ENCODE results near the gene NBEAL2. TPM values are rescaled to one million over a fixed set of nuclear protein-coding genes. Genes with fewer than 3 reads are reported as not detected.

Gene NBEAL2
- total RNA-seq (2021): 15.7 and 17.8 TPM in 2 replicates
- Bru-seq, nascent RNA: percentile 36 among the genes with signal in this experiment
- BruChase-seq, experiment 1, labeled RNA remaining after a 2-hour chase: percentile 45 among the genes with signal in this experiment
- percentile 53 among the genes with signal in this experiment for BruChase-seq, experiment 2, labeled RNA remaining after a 6-hour chase
- long read RNA-seq, partial matches to known transcripts: 9 of 12 reads
- long read RNA-seq, other reads (novel, unspliced or antisense): 3 of 12 reads

GRCh38 chr3:46978985-46979944 lies at the start of gene NBEAL2:
TSS of gene NBEAL2 (plus strand) at chr3:46979666. CDS start at chr3:46979862, 196 bp downstream.
- H3K27me3 ChIP-seq (replicated peaks; ENCODE audit: insufficient read depth, low read depth, low read length, poor library complexity): no peaks in the 10 kb centered on the region

GRCh38 chr3:46930166-46930944 lies 49.1 kb upstream of the NBEAL2 start:
- Histone ChIP-seq H3K9me3 (ENCODE audit: low read depth, low read length, poor library complexity, severe bottlenecking) (no peaks in the 10 kb centered on the region), H3K27ac (ENCODE audit: low read depth, low read length, poor library complexity, severe bottlenecking) (no peak overlapping the region), H3K36me3 (ENCODE audit: insufficient read depth, low read length, poor library complexity, severe bottlenecking) (peaks cover 3% of the 10 kb centered on the region), H3K27me3 (replicated peaks; ENCODE audit: insufficient read depth, low read depth, low read length, poor library complexity) (no peaks in the 10 kb centered on the region), H3K4me3 (ENCODE audit: low read depth, low read length, poor library complexity, severe bottlenecking) (no peak overlapping the region), H3K4me1 (ENCODE audit: insufficient read depth, low read length, poor library complexity, severe bottlenecking) (peaks cover 5% of the 10 kb centered on the region)
- no TSS peak for BruUV-seq (replicated peaks)
- intact Hi-C loops (cut with micrococcal nuclease; ENCODE audit: unreplicated experiment): no loop called here
- DNase-seq (ENCODE audit: low spot score): no peak
- CTCF ChIA-PET: no interaction called here
- TF ChIP-seq EZH2 (IDR thresholded peaks at IDR 0.05; ENCODE audit: borderline replicate concordance, low read depth, low read length, poor library complexity, severe bottlenecking) (no peak), CTCF (conservative IDR thresholded peaks at IDR 0.05; ENCODE audit: low read depth, low read length) (no peak)
- POLR2A ChIA-PET (ENCODE audit: low non-redundant PET): no interaction called here

More at GRCh38 chr3:46978985-46979944, at the start of gene NBEAL2:
- POLR2A ChIA-PET (ENCODE audit: low non-redundant PET): no interaction called here
- no TSS peak for BruUV-seq (replicated peaks)
- intact Hi-C loops (cut with micrococcal nuclease; ENCODE audit: unreplicated experiment): no loop called here
- Histone ChIP-seq H3K4me1 (ENCODE audit: insufficient read depth, low read length, poor library complexity, severe bottlenecking) (no peaks in the 10 kb centered on the region), H3K27ac (ENCODE audit: low read depth, low read length, poor library complexity, severe bottlenecking) (peak within 1 kb of the TSS; percentile 72), H3K9me3 (ENCODE audit: low read depth, low read length, poor library complexity, severe bottlenecking) (no peaks in the 10 kb centered on the region), H3K4me3 (ENCODE audit: low read depth, low read length, poor library complexity, severe bottlenecking) (peak within 1 kb of the TSS; percentile 53), H3K36me3 (ENCODE audit: insufficient read depth, low read length, poor library complexity, severe bottlenecking) (no peaks in the 10 kb centered on the region)
- CTCF ChIA-PET: interaction anchor here (0.6 kb wide), 1 partner anchor 28 kb away, joined by 6 read pairs; no protein-coding TSS in a partner anchor
- TF ChIP-seq EZH2 (IDR thresholded peaks at IDR 0.05; ENCODE audit: borderline replicate concordance, low read depth, low read length, poor library complexity, severe bottlenecking): no peak
- no peak for TF ChIP-seq CTCF (conservative IDR thresholded peaks at IDR 0.05; ENCODE audit: low read depth, low read length)
- peak; percentile 89 for DNase-seq (ENCODE audit: low spot score)

GRCh38 chr3:46930945-46931403 lies 48.5 kb upstream of the NBEAL2 start:
- ChIA-PET CTCF (no interaction called here), POLR2A (ENCODE audit: low non-redundant PET) (no interaction called here)
- Histone ChIP-seq H3K4me3 (ENCODE audit: low read depth, low read length, poor library complexity, severe bottlenecking) (no peak overlapping the region), H3K4me1 (ENCODE audit: insufficient read depth, low read length, poor library complexity, severe bottlenecking) (peaks cover 6% of the 10 kb centered on the region), H3K9me3 (ENCODE audit: low read depth, low read length, poor library complexity, severe bottlenecking) (no peaks in the 10 kb centered on the region), H3K36me3 (ENCODE audit: insufficient read depth, low read length, poor library complexity, severe bottlenecking) (peaks cover 3% of the 10 kb centered on the region), H3K27me3 (replicated peaks; ENCODE audit: insufficient read depth, low read depth, low read length, poor library complexity) (no peaks in the 10 kb centered on the region), H3K27ac (ENCODE audit: low read depth, low read length, poor library complexity, severe bottlenecking) (no peak overlapping the region)
- no TSS peak for BruUV-seq (replicated peaks)
- DNase-seq (ENCODE audit: low spot score): no peak
- intact Hi-C loops (cut with micrococcal nuclease; ENCODE audit: unreplicated experiment): no loop called here
- TF ChIP-seq CTCF (conservative IDR thresholded peaks at IDR 0.05; ENCODE audit: low read depth, low read length): no peak
- no peak for TF ChIP-seq EZH2 (IDR thresholded peaks at IDR 0.05; ENCODE audit: borderline replicate concordance, low read depth, low read length, poor library complexity, severe bottlenecking)

Data from A673 (cell line).